Brain microvascular endothelial cell (primary cell): ENCODE measurements around the gene GLS.

Experiments
- DNase-seq: peaks from one replicate; pipeline ENCODE4 v3.0.0-alpha.2; 2020
- H3K27ac ChIP-seq: fragments of 250-450 bp; sonication (Bioruptor Pico); 2 replicates; pipeline ENCODE4 v1.5.1; 2020; ENCODE audit warnings: mild to moderate bottlenecking, moderate library complexity
- H3K27me3 ChIP-seq: fragments of 250-450 bp; sonication (Bioruptor Pico); replicated peaks from 2 replicates; pipeline ENCODE4 v1.5.1; 2020; ENCODE audit warnings: mild to moderate bottlenecking
- H3K36me3 ChIP-seq: fragments of 250-450 bp; sonication (Bioruptor Pico); replicated peaks from 2 replicates; pipeline ENCODE4 v1.5.1; 2020; ENCODE audit warnings: mild to moderate bottlenecking
- H3K4me3 ChIP-seq: 2 replicates; pipeline ENCODE4 v1.5.1; 2011; ENCODE audit warnings: low read depth, mild to moderate bottlenecking, control low read depth, low read length, moderate library complexity
- CTCF ChIP-seq: IDR thresholded peaks from 2 replicates; pipeline ENCODE4 v1.5.1; 2011; ENCODE audit warnings: low read depth, mild to moderate bottlenecking, moderate library complexity, low read length, control low read depth, inconsistent platforms; ENCODE audit errors: missing control alignments
- in situ Hi-C: cut with HindIII; loops from 2 replicates; pipeline ENCODE4 v1.10.0; 2017; ENCODE audit warnings: low sequenced_read_pairs, low pct_ligation_motif_present

Gene GLS

GRCh38 chr2:190908532-190908931, 27.9 kb downstream of the GLS start:
- no peaks in the 10 kb centered on the region for H3K27me3 ChIP-seq
- in situ Hi-C loops, result no loop called here
- H3K36me3 ChIP-seq, result peaks cover 29% of the 10 kb centered on the region
- TF ChIP-seq CTCF, result no peak
- no peak overlapping the region for H3K4me3 ChIP-seq
- DNase-seq, result no peak
- H3K27ac ChIP-seq, result no peak overlapping the region

GRCh38 chr2:190909680-190910079, 29.1 kb downstream of the GLS start:
- TF ChIP-seq CTCF, result no peak
- in situ Hi-C loops, result no loop called here
- H3K4me3 ChIP-seq, result no peak overlapping the region
- H3K36me3 ChIP-seq, result peaks cover 33% of the 10 kb centered on the region
- H3K27me3 ChIP-seq, result no peaks in the 10 kb centered on the region
- H3K27ac ChIP-seq, result no peak overlapping the region
- DNase-seq, result no peak

- in situ Hi-C loops, result no loop called here
- H3K27me3 ChIP-seq, result no peaks in the 10 kb centered on the region
- no peak overlapping the region for H3K27ac ChIP-seq
- no peak for TF ChIP-seq CTCF
- H3K36me3 ChIP-seq, result peaks cover 28% of the 10 kb centered on the region
- no peak for DNase-seq
- H3K4me3 ChIP-seq, result no peak overlapping the region
These were observed 29.9 kb downstream of the GLS start for GRCh38 chr2:190910341-190911136.

- DNase-seq, result no peak
- Histone ChIP-seq H3K4me3 (no peak overlapping the region), H3K36me3 (peaks cover 28% of the 10 kb centered on the region), H3K27me3 (no peaks in the 10 kb centered on the region), H3K27ac (peak overlapping the region; percentile 33)
- in situ Hi-C loops, result no loop called here
- no peak for TF ChIP-seq CTCF
These were observed 31.2 kb downstream of the GLS start for GRCh38 chr2:190911813-190912212.

- H3K27me3 ChIP-seq, result no peaks in the 10 kb centered on the region
- in situ Hi-C loops, result no loop called here
- H3K4me3 ChIP-seq, result no peak overlapping the region
- TF ChIP-seq CTCF, result no peak
- H3K27ac ChIP-seq, result peak overlapping the region; percentile 14
- DNase-seq, result peak; percentile 50
- peaks cover 29% of the 10 kb centered on the region for H3K36me3 ChIP-seq
These were observed 32.1 kb downstream of the GLS start for GRCh38 chr2:190912726-190913125.

GRCh38 chr2:190913725-190914124, 33.1 kb downstream of the GLS start:
- Histone ChIP-seq H3K27ac (no peak overlapping the region), H3K27me3 (no peaks in the 10 kb centered on the region), H3K4me3 (no peak overlapping the region), H3K36me3 (peaks cover 31% of the 10 kb centered on the region)
- in situ Hi-C loops, result no loop called here
- no peak for DNase-seq
- no peak for TF ChIP-seq CTCF
